IPS-NIHi7 (cell line): ENCODE results near the gene ABI3BP.

ENCODE experiments used
- DNase-seq: peaks from one replicate; pipeline ENCODE4 v3.0.0; 2012; ENCODE audit warnings: mixed read lengths; ENCODE audit errors: extremely low spot score

The ABI3BP gene

GRCh38 chr3:100775226-100775625 is 218.0 kb downstream of the ABI3BP start:
- DNase-seq, result no peak

- DNase-seq, result peak; percentile 35
Measured at GRCh38 chr3:100769693-100770092, 223.5 kb downstream of the ABI3BP start.

GRCh38 chr3:100766069-100766468 is 227.2 kb downstream of the ABI3BP start:
- DNase-seq, result no peak

- DNase-seq, result no peak
Measured at GRCh38 chr3:100765437-100765975, 227.7 kb downstream of the ABI3BP start.

GRCh38 chr3:100761951-100762350 is 231.3 kb downstream of the ABI3BP start:
- no peak for DNase-seq

- DNase-seq, result peak; percentile 34
Measured at GRCh38 chr3:100761211-100761942, 231.8 kb downstream of the ABI3BP start.

GRCh38 chr3:100760377-100760776 is 232.8 kb downstream of the ABI3BP start:
- no peak for DNase-seq

GRCh38 chr3:100759950-100760349 is 233.3 kb downstream of the ABI3BP start:
- DNase-seq, result no peak

- no peak for DNase-seq
Measured at GRCh38 chr3:100759159-100759558, 234.1 kb downstream of the ABI3BP start.

- no peak for DNase-seq
Measured at GRCh38 chr3:100756441-100756840, 236.8 kb downstream of the ABI3BP start.

- no peak for DNase-seq
Measured at GRCh38 chr3:100754563-100755334, 238.5 kb downstream of the ABI3BP start.

- DNase-seq, result no peak
Measured at GRCh38 chr3:100753846-100754245, 239.4 kb downstream of the ABI3BP start.

- no peak for DNase-seq
Measured at GRCh38 chr3:100748967-100749366, 244.3 kb downstream of the ABI3BP start.

- DNase-seq, result no peak
Measured at GRCh38 chr3:100748220-100748619, 245.0 kb downstream of the ABI3BP start.

GRCh38 chr3:100746092-100746491 is 247.1 kb downstream of the ABI3BP start:
- no peak for DNase-seq

- DNase-seq, result no peak
Measured at GRCh38 chr3:100745617-100746016, 247.6 kb downstream of the ABI3BP start.

- DNase-seq, result no peak
Measured at GRCh38 chr3:100744671-100745070, 248.6 kb downstream of the ABI3BP start.

- no peak for DNase-seq
Measured at GRCh38 chr3:100743535-100743934, 249.7 kb downstream of the ABI3BP start.

GRCh38 chr3:100740207-100740606 is 253.0 kb downstream of the ABI3BP start:
- DNase-seq, result no peak

GRCh38 chr3:100737334-100737733 is 255.9 kb downstream of the ABI3BP start:
- peak; percentile 42 for DNase-seq

- no peak for DNase-seq
Measured at GRCh38 chr3:100732435-100732834, 260.8 kb downstream of the ABI3BP start.

GRCh38 chr3:100730524-100730923 is 262.7 kb downstream of the ABI3BP start:
- DNase-seq, result no peak

- DNase-seq, result no peak
Measured at GRCh38 chr3:100726706-100727105, 266.5 kb downstream of the ABI3BP start.
